Measurements from ENCODE around the gene B9D2. TPM values are rescaled to one million over a fixed set of nuclear protein-coding genes. Genes with fewer than 3 reads are reported as not detected.
A peak's percentile ranks its signal among the peaks of the same experiment; 100 is the strongest.

Gene B9D2
- total and polyA plus RNA-seq, 2 of the 4 experiments (the other 2 are of a cell fraction) = 6.1 to 9.7 TPM

- H3K79me1 ChIP-seq (ENCODE audit: low read depth in 1 of 2, low read length in 2 of 2) = peaks cover 21 to 58% of the 10 kb centered on the region in 2 experiments
- intact Hi-C loops (cut with micrococcal nuclease) = loop anchor here (5.0 kb wide), 1 partner anchor 94 kb away; the partner anchor contains the start of gene AXL
- no peak overlapping the region for H3K23ac ChIP-seq (ENCODE audit: low read depth, low read length)
- peak overlapping the region; percentile 92 for H2BK5ac ChIP-seq (ENCODE audit: low read depth, low read length, poor library complexity, severe bottlenecking)
- H3K9me1 ChIP-seq (ENCODE audit: insufficient read depth, low read length) = no peaks in the 10 kb centered on the region; the same call in none of the 2 replicates
- peaks cover 31% of the 10 kb centered on the region for H3K36me3 ChIP-seq (ENCODE audit: control insufficient read depth, insufficient read depth, low read length)
- H3K4me3 ChIP-seq (ENCODE audit: insufficient read depth, low read depth, low read length) = peak overlapping the region; percentile 72
- no peak overlapping the region for H2AFZ ChIP-seq (replicated peaks; ENCODE audit: low read length, poor library complexity)
- peak; percentile 1; the same call in 1 of the 2 replicates for ATAC-seq (ENCODE audit: low read depth)
- TF ChIP-seq, protein P1, sequence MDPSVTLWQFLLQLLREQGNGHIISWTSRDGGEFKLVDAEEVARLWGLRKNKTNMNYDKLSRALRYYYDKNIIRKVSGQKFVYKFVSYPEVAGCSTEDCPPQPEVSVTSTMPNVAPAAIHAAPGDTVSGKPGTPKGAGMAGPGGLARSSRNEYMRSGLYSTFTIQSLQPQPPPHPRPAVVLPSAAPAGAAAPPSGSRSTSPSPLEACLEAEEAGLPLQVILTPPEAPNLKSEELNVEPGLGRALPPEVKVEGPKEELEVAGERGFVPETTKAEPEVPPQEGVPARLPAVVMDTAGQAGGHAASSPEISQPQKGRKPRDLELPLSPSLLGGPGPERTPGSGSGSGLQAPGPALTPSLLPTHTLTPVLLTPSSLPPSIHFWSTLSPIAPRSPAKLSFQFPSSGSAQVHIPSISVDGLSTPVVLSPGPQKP (IDR thresholded peaks at IDR 0.05; ENCODE audit: borderline replicate concordance, low read depth, low read length) = no peak
- no peak for TF ChIP-seq NFE2L2 (IDR thresholded peaks at IDR 0.05; ENCODE audit: low read depth, low read length)
- TF ChIP-seq FOS (IDR thresholded peaks at IDR 0.05; ENCODE audit: low read depth, low read length) = no peak
- TF ChIP-seq MAZ (IDR thresholded peaks at IDR 0.05; ENCODE audit: borderline replicate concordance, low read depth, low read length) = no peak
- TF ChIP-seq MXI1 (IDR thresholded peaks at IDR 0.05; ENCODE audit: borderline replicate concordance, low read depth, low read length) = no peak
- no peak for TF ChIP-seq RFX5 (IDR thresholded peaks at IDR 0.05; ENCODE audit: low read depth, low read length)
- TF ChIP-seq CEBPB (IDR thresholded peaks at IDR 0.05; ENCODE audit: low read depth, low read length) = no peak
- TF ChIP-seq CHD1 (IDR thresholded peaks at IDR 0.05; ENCODE audit: low read depth, low read length) = no peak
- TF ChIP-seq RCOR1 (IDR thresholded peaks at IDR 0.05; ENCODE audit: insufficient replicate concordance, low read length) = no peak
- no peak for TF ChIP-seq POLR2A (IDR thresholded peaks at IDR 0.05; ENCODE audit: low read depth, low read length)
- TF ChIP-seq, protein P2, sequence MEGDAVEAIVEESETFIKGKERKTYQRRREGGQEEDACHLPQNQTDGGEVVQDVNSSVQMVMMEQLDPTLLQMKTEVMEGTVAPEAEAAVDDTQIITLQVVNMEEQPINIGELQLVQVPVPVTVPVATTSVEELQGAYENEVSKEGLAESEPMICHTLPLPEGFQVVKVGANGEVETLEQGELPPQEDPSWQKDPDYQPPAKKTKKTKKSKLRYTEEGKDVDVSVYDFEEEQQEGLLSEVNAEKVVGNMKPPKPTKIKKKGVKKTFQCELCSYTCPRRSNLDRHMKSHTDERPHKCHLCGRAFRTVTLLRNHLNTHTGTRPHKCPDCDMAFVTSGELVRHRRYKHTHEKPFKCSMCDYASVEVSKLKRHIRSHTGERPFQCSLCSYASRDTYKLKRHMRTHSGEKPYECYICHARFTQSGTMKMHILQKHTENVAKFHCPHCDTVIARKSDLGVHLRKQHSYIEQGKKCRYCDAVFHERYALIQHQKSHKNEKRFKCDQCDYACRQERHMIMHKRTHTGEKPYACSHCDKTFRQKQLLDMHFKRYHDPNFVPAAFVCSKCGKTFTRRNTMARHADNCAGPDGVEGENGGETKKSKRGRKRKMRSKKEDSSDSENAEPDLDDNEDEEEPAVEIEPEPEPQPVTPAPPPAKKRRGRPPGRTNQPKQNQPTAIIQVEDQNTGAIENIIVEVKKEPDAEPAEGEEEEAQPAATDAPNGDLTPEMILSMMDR (conservative IDR thresholded peaks at IDR 0.05; ENCODE audit: low read depth, low read length) = no peak
- TF ChIP-seq, protein P3, sequence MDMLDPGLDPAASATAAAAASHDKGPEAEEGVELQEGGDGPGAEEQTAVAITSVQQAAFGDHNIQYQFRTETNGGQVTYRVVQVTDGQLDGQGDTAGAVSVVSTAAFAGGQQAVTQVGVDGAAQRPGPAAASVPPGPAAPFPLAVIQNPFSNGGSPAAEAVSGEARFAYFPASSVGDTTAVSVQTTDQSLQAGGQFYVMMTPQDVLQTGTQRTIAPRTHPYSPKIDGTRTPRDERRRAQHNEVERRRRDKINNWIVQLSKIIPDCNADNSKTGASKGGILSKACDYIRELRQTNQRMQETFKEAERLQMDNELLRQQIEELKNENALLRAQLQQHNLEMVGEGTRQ (IDR thresholded peaks at IDR 0.05; ENCODE audit: low read depth, low read length) = no peak
- no peak for TF ChIP-seq MAFK (IDR thresholded peaks at IDR 0.05; ENCODE audit: low read depth, low read length)
- TF ChIP-seq RAD21 (IDR thresholded peaks at IDR 0.05; ENCODE audit: low read length) = no peak
- TF ChIP-seq SMC3 (IDR thresholded peaks at IDR 0.05; ENCODE audit: low read depth, low read length) = no peak
- no peak for TF ChIP-seq BHLHE40 (IDR thresholded peaks at IDR 0.05; ENCODE audit: low read depth, low read length)
- ChIA-PET POLR2A (ENCODE audit: unreplicated experiment) (no interaction called here), CTCF (interaction anchor here (0.6 to 1.1 kb wide), 2 partner anchors 11 to 42 kb away, joined by 3 to 4 read pairs; no protein-coding TSS in a partner anchor)
- dilution Hi-C loops (cut with HindIII; ENCODE audit: low sequenced_read_pairs, unreplicated experiment) = no loop called here
- no peak overlapping the region for H2BK15ac ChIP-seq (ENCODE audit: low read depth, low read length)
- no peak overlapping the region for H3K18ac ChIP-seq (ENCODE audit: low read depth, low read length)
- no peak overlapping the region for H3K14ac ChIP-seq (replicated peaks; ENCODE audit: low read depth, low read length)
- peak overlapping the region; percentile 96; the same call in 1 of the 2 replicates for H3K27ac ChIP-seq (ENCODE audit: insufficient read depth, low read length)
- no peak for DNase-seq
- H3K27me3 ChIP-seq (ENCODE audit: control insufficient read depth, insufficient read depth, low read length) = no peaks in the 10 kb centered on the region
- no peak overlapping the region for H2AK9ac ChIP-seq (replicated peaks; ENCODE audit: low read depth, low read length, poor library complexity)
- no peak overlapping the region for H2BK20ac ChIP-seq (ENCODE audit: low read depth, low read length)
- no peak overlapping the region for H4K5ac ChIP-seq (ENCODE audit: low read depth, low read length)
- H3K4me2 ChIP-seq (ENCODE audit: low read depth, low read length) = peak overlapping the region; percentile 96
- H3K9me3 ChIP-seq (ENCODE audit: control insufficient read depth, insufficient read depth, low read length) = no peaks in the 10 kb centered on the region
- no peak overlapping the region for H3K56ac ChIP-seq (ENCODE audit: extremely low read depth, insufficient read depth, low read length)
- H4K91ac ChIP-seq (ENCODE audit: insufficient read depth, low read depth, low read length) = peak overlapping the region; percentile 73; the same call in 1 of the 2 replicates
- in situ Hi-C loops (cut with MboI; ENCODE audit: low sequenced_read_pairs) = no loop called here
- no peak overlapping the region for H2AK5ac ChIP-seq (ENCODE audit: low read depth, low read length)
- 0 out of 2 replicates have a peak overlapping the region, but pooled peaks have one; percentile 91 for H3K4ac ChIP-seq (ENCODE audit: low read depth, low read length)
- no peak overlapping the region for H2BK120ac ChIP-seq (ENCODE audit: low read depth, low read length)
- H3K9ac ChIP-seq (ENCODE audit: low read depth, low read length) = peak overlapping the region; percentile 100
- WGBS, 2 experiments (ENCODE audit: extremely low coverage in 2 of 2, insufficient read length in 1 of 2) = 80% methylated on average over 1 of the region's 5 CpGs; no CpG with 5 or more reads in 1 of the 2 experiments
- BruUV-seq (replicated peaks) = no TSS peak
- peaks cover 7% of the 10 kb centered on the region for H3K4me1 ChIP-seq (ENCODE audit: control insufficient read depth, insufficient read depth, low read length)
- peak overlapping the region in 1 of 2 experiments; percentile 98; a peak in 1 of 4 replicates for H4K8ac ChIP-seq (ENCODE audit: low read depth in 2 of 2, low read length in 2 of 2)
- H4K20me1 ChIP-seq (ENCODE audit: insufficient read depth, low read length) = peaks cover 26% of the 10 kb centered on the region; the same call in 1 of the 2 replicates
These were observed 52.9 kb downstream of the B9D2 start for GRCh38 chr19:41311072-41311471.

All from IMR-90 (cell line).